ENCODE results near the gene KIRREL2. TPM values are rescaled to one million over a fixed set of nuclear protein-coding genes. Genes with fewer than 3 reads are reported as not detected.

The KIRREL2 gene
- total RNA-seq, 2 donors from 2014 or later, result 0.06 TPM; not detected in 1

- intact Hi-C loops (cut with DNase I), result no loop called here
- ATAC-seq (no peak), DNase-seq (peak; percentile 41)
Observed at GRCh38 chr19:35843676-35844481, 12.8 kb upstream of the KIRREL2 start.

- DNase-seq, result no peak
Observed at GRCh38 chr19:35844482-35845214, 12.1 kb upstream of the KIRREL2 start.

GRCh38 chr19:35845215-35846037 lies 11.3 kb upstream of the KIRREL2 start:
- no peak for DNase-seq
- intact Hi-C loops (cut with DNase I), result no loop called here
- peak; percentile 41 to 72 for ATAC-seq

More at GRCh38 chr19:35844482-35845214, 12.1 kb upstream of the KIRREL2 start:
- intact Hi-C loops (cut with DNase I), result no loop called here
- no peak for ATAC-seq

- intact Hi-C loops (cut with DNase I), result no loop called here
- DNase-seq (no peak), ATAC-seq (no peak)
Observed at GRCh38 chr19:35846038-35846668, 10.6 kb upstream of the KIRREL2 start.

GRCh38 chr19:35847911-35848310 lies 8.8 kb upstream of the KIRREL2 start:
- ATAC-seq (no peak), DNase-seq (no peak)

GRCh38 chr19:35848486-35848885 lies 8.2 kb upstream of the KIRREL2 start:
- DNase-seq (no peak), ATAC-seq (no peak)
- intact Hi-C loops (cut with DNase I), result no loop called here

More at GRCh38 chr19:35847911-35848310, 8.8 kb upstream of the KIRREL2 start:
- intact Hi-C loops (cut with DNase I), result no loop called here

GRCh38 chr19:35848919-35849505 lies 7.7 kb upstream of the KIRREL2 start:
- intact Hi-C loops (cut with DNase I), result no loop called here
- no peak for ATAC-seq
- DNase-seq, result no peak

GRCh38 chr19:35851213-35852028 lies 5.3 kb upstream of the KIRREL2 start:
- intact Hi-C loops (cut with DNase I), result no loop called here
- no peak for DNase-seq
- no peak for ATAC-seq

- no peak for ATAC-seq
- DNase-seq, result no peak
- intact Hi-C loops (cut with DNase I), result no loop called here
Observed at GRCh38 chr19:35852029-35852780, 4.5 kb upstream of the KIRREL2 start, which contains the start of gene NPHS1. Gene NPHS1 (minus strand): TSS chr19:35852504. CDS start chr19:35851837, 667 bp downstream.

GRCh38 chr19:35853038-35853756 lies 3.5 kb upstream of the KIRREL2 start:
- no peak for ATAC-seq
- no peak for DNase-seq

GRCh38 chr19:35858311-35858710 lies 1.6 kb downstream of the KIRREL2 start:
- ATAC-seq (no peak), DNase-seq (no peak)
- intact Hi-C loops (cut with DNase I), result no loop called here

More at GRCh38 chr19:35853038-35853756, 3.5 kb upstream of the KIRREL2 start:
- intact Hi-C loops (cut with DNase I), result no loop called here

- ATAC-seq, result no peak
- intact Hi-C loops (cut with DNase I), result no loop called here
- no peak for DNase-seq
Observed at GRCh38 chr19:35859414-35859813, 2.7 kb downstream of the KIRREL2 start.

GRCh38 chr19:35860436-35860817 lies 3.7 kb downstream of the KIRREL2 start:
- DNase-seq, result no peak
- intact Hi-C loops (cut with DNase I), result no loop called here
- no peak for ATAC-seq

GRCh38 chr19:35860818-35861639 lies 4.3 kb downstream of the KIRREL2 start:
- no peak for DNase-seq
- intact Hi-C loops (cut with DNase I), result no loop called here
- peak in 1 of 2 donors; percentile 21 for ATAC-seq

GRCh38 chr19:35861640-35862160 lies 5.0 kb downstream of the KIRREL2 start:
- DNase-seq, result no peak
- no peak for ATAC-seq
- intact Hi-C loops (cut with DNase I), result no loop called here

Measured in left cardiac atrium (tissue), 4 donors.